Measurements from ENCODE around the gene SYNGR2.

Gene SYNGR2

GRCh38 chr17:78143214-78144146 is 24.9 kb upstream of the SYNGR2 start:
- DNase-seq (ENCODE audit: low spot score): no peak

- peak; percentile 57 for DNase-seq (ENCODE audit: low spot score)
Measured at GRCh38 chr17:78144147-78144719, 24.1 kb upstream of the SYNGR2 start.

DNA sequence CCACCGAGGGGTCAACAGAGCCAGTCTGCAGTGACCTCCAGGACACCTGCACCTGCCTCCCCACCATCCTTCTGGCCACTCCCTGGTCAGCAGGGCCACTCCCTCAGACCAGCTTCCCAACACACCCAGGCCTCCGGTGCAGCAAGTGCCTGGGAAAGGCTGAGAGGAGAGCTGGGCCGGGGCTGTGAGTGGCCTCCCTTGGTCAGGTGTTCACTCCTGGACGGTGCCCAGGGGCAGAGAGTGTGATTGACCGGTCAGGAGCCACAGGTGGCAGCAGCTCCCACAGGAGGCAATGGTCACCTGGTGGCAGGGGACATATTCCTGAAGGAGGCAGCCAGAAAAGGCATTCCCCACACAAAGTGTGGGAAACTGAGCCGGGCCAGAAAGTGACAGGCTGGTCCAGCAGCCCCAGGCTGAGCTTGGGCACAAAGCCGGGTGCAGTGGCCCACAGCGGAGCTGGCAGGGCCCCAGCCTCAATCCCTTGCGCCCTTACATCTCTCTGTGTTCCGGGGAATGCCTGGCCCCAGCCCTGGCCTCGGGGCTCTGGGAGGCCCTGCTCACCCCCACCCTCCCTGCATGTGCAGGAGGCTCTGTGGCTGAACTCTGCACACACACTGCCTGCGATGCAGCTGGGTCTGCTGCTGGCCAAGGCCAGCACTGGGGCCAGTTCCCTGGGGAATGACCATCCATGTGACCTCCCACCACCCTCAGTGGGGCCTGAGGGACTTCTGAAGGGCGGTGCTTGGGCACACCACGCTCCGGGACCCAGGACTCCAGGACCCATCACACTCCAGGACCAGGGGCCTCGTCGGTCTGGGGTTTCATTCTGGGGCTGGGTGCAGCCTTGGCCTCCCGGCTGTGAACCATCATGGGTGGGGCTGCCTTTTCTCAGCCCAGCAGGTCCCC is 23.4 kb upstream of the SYNGR2 start:
- no peak for DNase-seq (ENCODE audit: low spot score)

GRCh38 chr17:78146471-78146869 is 21.9 kb upstream of the SYNGR2 start:
- DNase-seq (ENCODE audit: low spot score): no peak

DNA sequence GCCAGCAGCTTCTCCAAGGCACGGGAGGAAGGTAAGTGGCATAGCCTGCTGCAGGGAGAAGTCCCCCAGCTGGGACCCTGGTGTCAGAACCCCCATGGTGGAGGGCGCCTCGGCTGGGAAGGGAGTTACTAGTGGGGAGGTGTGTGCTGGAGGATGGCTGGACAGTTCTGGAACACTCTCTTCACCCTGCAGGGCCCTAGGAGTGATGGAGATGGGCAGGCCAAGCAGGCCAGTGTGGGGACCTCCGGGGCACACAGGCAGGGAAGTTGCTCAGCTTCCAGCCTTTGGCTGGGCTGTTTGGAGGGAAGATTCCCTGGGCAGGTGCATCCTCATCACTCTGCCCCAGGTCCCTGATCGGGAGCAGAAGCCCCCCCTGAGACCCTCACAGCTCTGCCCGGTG is 21.5 kb upstream of the SYNGR2 start:
- DNase-seq (ENCODE audit: low spot score): no peak

- no peak for DNase-seq (ENCODE audit: low spot score)
Measured at GRCh38 chr17:78147315-78147998, 20.9 kb upstream of the SYNGR2 start.

- no peak for DNase-seq (ENCODE audit: low spot score)
Measured at GRCh38 chr17:78148286-78149016, 19.9 kb upstream of the SYNGR2 start.

DNA sequence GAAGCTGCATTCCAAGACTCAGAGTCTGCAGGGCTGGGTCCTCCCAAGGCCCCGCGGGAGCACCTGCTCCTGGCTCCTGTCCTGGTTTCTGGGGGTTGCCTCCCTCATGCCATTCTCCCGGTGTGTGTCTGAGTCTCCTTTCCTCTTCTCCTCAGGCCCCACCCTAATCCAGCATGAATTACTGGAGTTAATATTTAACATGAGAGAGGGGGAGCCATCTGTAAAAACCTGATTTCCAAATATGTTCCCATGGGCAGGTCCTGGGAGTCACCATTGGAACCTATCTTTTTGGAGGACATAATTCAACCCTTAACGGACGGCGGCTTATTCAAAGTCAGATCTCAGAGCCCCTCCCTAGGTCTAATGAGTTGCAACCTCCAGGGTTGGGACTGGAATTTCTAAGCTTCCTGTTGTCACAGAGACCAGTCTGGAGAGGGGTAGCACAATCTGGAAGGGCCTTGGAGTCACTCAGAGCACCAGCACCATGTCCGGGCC is 16.8 kb upstream of the SYNGR2 start:
- DNase-seq (ENCODE audit: low spot score): no peak

DNA sequence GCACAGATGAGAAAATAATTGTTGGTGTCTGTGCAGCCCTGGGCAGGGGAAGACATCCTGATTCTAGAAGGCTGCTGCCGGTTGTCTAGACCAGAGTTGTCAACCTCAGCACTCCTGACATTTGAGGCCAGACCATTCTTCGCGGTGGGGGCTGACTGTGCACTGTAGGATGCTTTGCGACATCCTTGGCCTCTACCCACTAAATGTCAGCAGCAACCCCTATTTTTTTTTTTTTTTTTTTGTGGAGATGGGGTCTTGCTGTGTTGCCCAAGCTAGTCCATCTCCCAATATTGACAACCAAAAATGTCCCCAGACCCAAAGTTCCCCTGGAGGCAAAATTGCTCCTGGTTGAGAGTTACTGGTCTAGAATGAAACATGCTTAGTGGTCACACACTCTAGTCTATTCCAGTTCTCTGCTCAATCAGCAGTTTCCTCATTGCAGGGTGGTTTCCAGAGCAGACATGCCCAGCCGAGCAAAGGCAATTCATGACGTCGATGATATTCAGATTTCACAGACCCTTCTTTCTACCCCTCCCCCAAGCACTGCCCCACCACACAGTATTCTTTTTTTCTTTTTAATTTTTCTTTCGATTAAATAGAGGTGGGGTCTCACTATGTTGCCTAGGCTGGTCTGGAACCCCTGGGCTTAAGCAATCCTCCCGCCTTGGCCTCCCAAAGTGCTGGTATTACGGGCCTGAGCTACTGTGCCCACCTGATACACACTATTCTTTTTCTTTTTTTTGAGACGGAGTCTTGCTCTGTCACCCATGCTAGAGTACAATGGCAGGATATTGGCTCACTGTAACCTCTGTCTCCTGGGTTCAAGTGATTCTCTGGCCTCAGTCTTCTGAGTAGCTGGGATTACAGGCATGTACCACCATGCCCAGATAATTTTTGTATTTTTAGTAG is 13.2 kb upstream of the SYNGR2 start:
- no peak for DNase-seq (ENCODE audit: low spot score)

DNA sequence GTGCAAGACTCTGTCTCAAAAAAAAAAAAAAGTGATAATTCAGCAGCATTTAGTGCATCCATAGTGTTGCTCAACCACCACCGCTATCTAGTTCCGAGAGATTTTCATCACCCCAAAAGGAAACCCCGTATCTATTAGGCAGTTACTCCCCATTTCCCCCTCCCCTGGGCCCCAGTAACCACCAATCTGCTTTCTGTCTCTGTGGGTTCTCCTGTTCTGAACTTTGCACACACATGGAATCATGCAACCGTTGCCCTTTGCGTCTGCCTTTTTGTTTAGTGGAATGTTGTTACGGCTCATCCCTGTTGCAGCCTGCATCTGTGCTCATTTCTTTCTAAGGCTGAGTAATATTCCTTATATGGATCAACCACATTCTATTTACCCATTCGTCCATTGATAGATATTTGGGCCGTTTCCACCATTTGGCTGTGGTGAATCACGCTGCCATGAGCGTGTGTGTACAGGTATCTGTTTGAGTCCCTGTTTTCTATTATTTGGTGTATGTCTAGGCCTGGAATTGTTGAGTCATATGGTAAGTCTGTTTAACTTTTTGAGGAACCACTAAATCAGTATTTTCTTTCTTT is 8.7 kb upstream of the SYNGR2 start:
- DNase-seq (ENCODE audit: low spot score): no peak

- DNase-seq (ENCODE audit: low spot score): no peak
Measured at GRCh38 chr17:78163881-78164747, 4.3 kb upstream of the SYNGR2 start.

- DNase-seq (ENCODE audit: low spot score): no peak
Measured at GRCh38 chr17:78164748-78165607, 3.4 kb upstream of the SYNGR2 start.

- no peak for DNase-seq (ENCODE audit: low spot score)
Measured at GRCh38 chr17:78166416-78166815, 2.0 kb upstream of the SYNGR2 start.

DNA sequence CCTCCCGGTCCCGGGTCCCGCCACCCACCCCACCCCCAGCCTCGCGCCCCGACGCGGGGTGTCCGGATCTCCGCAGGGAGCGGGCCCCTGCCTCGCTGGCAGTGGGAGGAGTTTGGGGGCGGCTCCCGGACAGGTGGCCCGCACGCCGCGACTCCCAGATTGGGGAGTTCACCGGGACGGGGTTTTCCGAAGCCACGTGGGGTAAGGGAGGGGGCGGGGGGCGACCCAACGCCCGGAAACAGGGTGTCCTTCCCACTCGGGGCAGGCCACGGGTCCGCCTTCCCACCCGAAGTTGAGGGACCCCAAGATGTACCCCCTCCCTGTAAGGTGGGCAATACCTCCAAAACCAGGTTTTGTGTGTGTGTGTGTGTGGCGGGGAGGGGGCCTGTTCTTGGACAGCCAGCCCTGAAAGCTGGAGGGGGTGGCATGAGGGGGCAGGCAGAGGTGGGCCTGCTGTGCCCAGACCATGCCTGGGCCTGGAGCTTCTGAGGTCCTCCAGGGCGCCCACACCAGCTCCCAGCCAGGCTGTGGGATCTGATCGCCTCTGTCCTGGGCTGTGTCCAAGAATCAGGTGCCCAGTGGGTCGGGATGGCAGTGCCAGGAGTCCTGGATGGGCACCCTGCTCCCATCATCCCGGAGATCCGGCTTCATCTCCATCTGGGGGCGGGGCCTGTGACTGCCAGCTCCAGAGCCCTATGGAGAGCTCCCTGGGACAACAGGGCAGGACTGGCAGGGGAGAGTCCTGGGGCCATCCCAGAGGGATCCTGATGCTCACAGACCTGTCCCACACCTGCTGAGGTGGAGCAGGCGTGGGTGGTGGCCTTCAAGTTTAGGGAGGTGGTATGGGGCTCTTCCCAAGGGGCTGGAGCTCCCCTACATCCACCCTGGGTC is 767 bp downstream of the SYNGR2 start:
- no peak for DNase-seq (ENCODE audit: low spot score)

DNA sequence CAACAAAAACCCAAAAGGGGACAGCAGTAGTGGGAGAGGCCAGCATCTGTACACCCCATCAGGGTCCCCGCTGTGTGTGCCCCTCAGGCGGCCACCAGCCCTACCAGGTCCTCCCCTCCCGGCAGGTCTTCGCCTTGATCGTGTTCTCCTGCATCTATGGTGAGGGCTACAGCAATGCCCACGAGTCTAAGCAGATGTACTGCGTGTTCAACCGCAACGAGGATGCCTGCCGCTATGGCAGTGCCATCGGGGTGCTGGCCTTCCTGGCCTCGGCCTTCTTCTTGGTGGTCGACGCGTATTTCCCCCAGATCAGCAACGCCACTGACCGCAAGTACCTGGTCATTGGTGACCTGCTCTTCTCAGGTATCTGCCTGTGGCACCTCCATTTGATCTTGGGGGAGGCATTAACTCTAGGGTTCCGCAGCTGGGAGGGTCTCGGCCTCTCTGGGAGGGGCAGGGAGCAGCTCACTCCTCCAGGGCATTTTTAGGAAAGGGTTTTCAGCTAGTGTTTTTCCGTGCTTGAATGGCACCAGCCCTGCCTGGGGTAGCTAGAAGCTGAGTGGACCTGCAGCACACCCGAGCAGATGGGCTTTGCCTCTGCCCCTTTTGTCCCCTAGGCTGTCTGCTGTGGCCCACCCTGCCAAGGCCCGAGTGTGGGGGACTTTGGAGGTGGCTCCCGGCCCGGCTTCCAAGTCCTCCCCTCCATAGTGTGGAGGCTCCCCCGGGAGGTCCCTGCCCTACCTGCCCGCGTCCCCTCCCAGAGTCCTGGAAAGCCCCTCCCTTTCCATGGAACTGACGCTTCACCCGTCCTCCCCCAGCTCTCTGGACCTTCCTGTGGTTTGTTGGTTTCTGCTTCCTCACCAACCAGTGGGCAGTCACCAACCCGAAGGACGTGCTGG is 2.6 kb downstream of the SYNGR2 start:
- DNase-seq (ENCODE audit: low spot score): no peak
